Measurements from ENCODE around the gene MED16. TPM values are rescaled to one million over a fixed set of nuclear protein-coding genes. Genes with fewer than 3 reads are reported as not detected.
"Not testable (repeated sequence)": the region's sequence is repeated elsewhere in the genome, so short reads cannot be mapped to it uniquely, and the experiment has no call there.

The MED16 gene
- total RNA-seq, 1 experiment from 2014 or later = 25.9 TPM

GRCh38 chr19:892243-892893, 619 bp downstream of the MED16 start:
- ATAC-seq = peak; percentile 6; the same call in 1 of the 2 replicates
- no TSS peak for BruUV-seq (replicated peaks)
- Histone ChIP-seq H3K36me3 (ENCODE audit: low read depth, low read length) (no peaks in the 10 kb centered on the region; the same call in 1 of the 2 replicates), H3F3A (ENCODE audit: low read length, unreplicated experiment) (peaks cover 3% of the 10 kb centered on the region), H3K27ac (ENCODE audit: low read length) (no peak overlapping the region), H3K79me2 (ENCODE audit: low read length) (peaks cover 15% of the 10 kb centered on the region), H3K9ac (ENCODE audit: low read length) (peak overlapping the region; percentile 93), H3K27me3 (ENCODE audit: low read length) (no peaks in the 10 kb centered on the region), H3K9me3 (ENCODE audit: low read length) (no peaks in the 10 kb centered on the region), H3K4me2 (ENCODE audit: low read length) (peak overlapping the region; percentile 86), H4K20me1 (ENCODE audit: low read length) (no peaks in the 10 kb centered on the region), H2AFZ (ENCODE audit: low read length) (no peak overlapping the region), H3K4me1 (ENCODE audit: insufficient read depth, low read length) (no peaks in the 10 kb centered on the region), H3K4me3 (ENCODE audit: low read length) (peak overlapping the region; percentile 84), H3K9me2 (replicated peaks; ENCODE audit: low read length) (no peaks in the 10 kb centered on the region)
- POLR2A ChIA-PET (ENCODE audit: unreplicated experiment) = no interaction called here
- intact Hi-C loops (cut with micrococcal nuclease) = no loop called here
- CTCF ChIA-PET = no interaction called here
- TF ChIP-seq EZH2 (IDR thresholded peaks at IDR 0.05; ENCODE audit: low read length, unreplicated experiment) (no peak), EZH2phosphoT487 (IDR thresholded peaks at IDR 0.05; ENCODE audit: borderline replicate concordance, low read length) (no peak)
- TF ChIP-seq, protein P1, sequence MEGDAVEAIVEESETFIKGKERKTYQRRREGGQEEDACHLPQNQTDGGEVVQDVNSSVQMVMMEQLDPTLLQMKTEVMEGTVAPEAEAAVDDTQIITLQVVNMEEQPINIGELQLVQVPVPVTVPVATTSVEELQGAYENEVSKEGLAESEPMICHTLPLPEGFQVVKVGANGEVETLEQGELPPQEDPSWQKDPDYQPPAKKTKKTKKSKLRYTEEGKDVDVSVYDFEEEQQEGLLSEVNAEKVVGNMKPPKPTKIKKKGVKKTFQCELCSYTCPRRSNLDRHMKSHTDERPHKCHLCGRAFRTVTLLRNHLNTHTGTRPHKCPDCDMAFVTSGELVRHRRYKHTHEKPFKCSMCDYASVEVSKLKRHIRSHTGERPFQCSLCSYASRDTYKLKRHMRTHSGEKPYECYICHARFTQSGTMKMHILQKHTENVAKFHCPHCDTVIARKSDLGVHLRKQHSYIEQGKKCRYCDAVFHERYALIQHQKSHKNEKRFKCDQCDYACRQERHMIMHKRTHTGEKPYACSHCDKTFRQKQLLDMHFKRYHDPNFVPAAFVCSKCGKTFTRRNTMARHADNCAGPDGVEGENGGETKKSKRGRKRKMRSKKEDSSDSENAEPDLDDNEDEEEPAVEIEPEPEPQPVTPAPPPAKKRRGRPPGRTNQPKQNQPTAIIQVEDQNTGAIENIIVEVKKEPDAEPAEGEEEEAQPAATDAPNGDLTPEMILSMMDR (conservative IDR thresholded peaks at IDR 0.05; ENCODE audit: low read depth, low read length) = no peak
- DNase-seq = no peak

DNA sequence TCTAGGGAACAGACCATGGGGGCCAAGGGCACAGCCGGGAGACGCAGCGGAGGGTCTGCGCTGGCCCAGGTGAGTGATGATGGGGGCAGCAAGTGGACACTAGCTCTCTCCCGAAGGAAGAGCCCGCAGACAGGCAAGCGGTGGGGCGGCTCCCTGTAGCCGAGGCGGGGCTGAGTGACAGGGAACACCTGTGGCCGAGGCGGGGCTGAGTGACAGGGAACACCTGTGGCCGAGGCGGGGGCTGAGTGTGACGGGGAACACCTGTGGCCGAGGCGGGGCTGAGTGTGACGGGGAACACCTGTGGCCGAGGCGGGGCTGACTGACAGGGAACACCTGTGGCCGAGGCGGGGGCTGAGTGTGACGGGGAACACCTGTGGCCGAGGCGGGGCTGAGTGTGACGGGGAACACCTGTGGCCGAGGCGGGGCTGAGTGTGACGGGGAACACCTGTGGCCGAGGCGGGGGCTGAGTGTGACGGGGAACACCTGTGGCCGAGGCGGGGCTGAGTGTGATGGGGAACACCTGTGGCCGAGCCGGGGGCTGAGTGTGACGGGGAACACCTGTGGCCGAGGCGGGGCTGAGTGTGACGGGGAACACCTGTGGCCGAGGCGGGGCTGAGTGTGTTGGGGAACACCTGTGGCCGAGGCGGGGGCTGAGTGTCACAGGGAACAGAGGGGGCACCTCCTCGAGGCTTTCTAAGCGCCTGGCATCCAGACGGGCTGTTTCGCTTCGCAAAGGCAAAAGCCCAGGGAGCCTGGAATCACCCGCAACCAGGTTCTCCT, 1.4 kb downstream of the MED16 start:
- H3K9me2 ChIP-seq (replicated peaks; ENCODE audit: low read length); H3K36me3 ChIP-seq (ENCODE audit: low read depth, low read length); H3F3A ChIP-seq (ENCODE audit: low read length, unreplicated experiment); H4K20me1 ChIP-seq (ENCODE audit: low read length); H3K9me3 ChIP-seq (ENCODE audit: low read length); POLR2A ChIA-PET (ENCODE audit: unreplicated experiment); H3K27me3 ChIP-seq (ENCODE audit: low read length); H2AFZ ChIP-seq (ENCODE audit: low read length); intact Hi-C loops (cut with micrococcal nuclease); BruUV-seq (replicated peaks); ATAC-seq; DNase-seq; H3K27ac ChIP-seq (ENCODE audit: low read length); CTCF ChIA-PET; H3K4me1 ChIP-seq (ENCODE audit: insufficient read depth, low read length): not testable (repeated sequence)
- Histone ChIP-seq H3K9ac (ENCODE audit: low read length) (peak overlapping the region; percentile 93; the same call in 1 of the 2 replicates), H3K4me2 (ENCODE audit: low read length) (peak overlapping the region; percentile 86), H3K4me3 (ENCODE audit: low read length) (peak overlapping the region; percentile 84), H3K79me2 (ENCODE audit: low read length) (peaks cover 15% of the 10 kb centered on the region)

GRCh38 chr19:890831-891230, 2.2 kb downstream of the MED16 start:
- no peaks in the 10 kb centered on the region for H3K4me1 ChIP-seq (ENCODE audit: insufficient read depth, low read length)
- no peak overlapping the region for H3K27ac ChIP-seq (ENCODE audit: low read length)
- no peak overlapping the region for H2AFZ ChIP-seq (ENCODE audit: low read length)
- no peaks in the 10 kb centered on the region for H4K20me1 ChIP-seq (ENCODE audit: low read length)
- no peak overlapping the region for H3K4me3 ChIP-seq (ENCODE audit: low read length)
- H3K36me3 ChIP-seq (ENCODE audit: low read depth, low read length) = no peaks in the 10 kb centered on the region; the same call in 1 of the 2 replicates
- TF ChIP-seq, protein P1 (conservative IDR thresholded peaks at IDR 0.05; ENCODE audit: low read depth, low read length) = no peak
- TF ChIP-seq EZH2phosphoT487 (IDR thresholded peaks at IDR 0.05; ENCODE audit: borderline replicate concordance, low read length) = no peak
- H3K4me2 ChIP-seq (ENCODE audit: low read length) = no peak overlapping the region
- DNase-seq (no peak), ATAC-seq (no peak)
- H3K9me2 ChIP-seq (replicated peaks; ENCODE audit: low read length) = no peaks in the 10 kb centered on the region
- H3K27me3 ChIP-seq (ENCODE audit: low read length) = no peaks in the 10 kb centered on the region
- H3K79me2 ChIP-seq (ENCODE audit: low read length) = peaks cover 15% of the 10 kb centered on the region
- H3K9ac ChIP-seq (ENCODE audit: low read length) = no peak overlapping the region
- POLR2A ChIA-PET (ENCODE audit: unreplicated experiment) = no interaction called here
- H3K9me3 ChIP-seq (ENCODE audit: low read length) = no peaks in the 10 kb centered on the region
- CTCF ChIA-PET = no interaction called here
- peaks cover 3% of the 10 kb centered on the region for H3F3A ChIP-seq (ENCODE audit: low read length, unreplicated experiment)
- intact Hi-C loops (cut with micrococcal nuclease) = no loop called here
- no TSS peak for BruUV-seq (replicated peaks)
